KMS-11 (cell line): ENCODE results near the gene PM20D2.

ENCODE experiments used
- H2AFZ ChIP-seq: fragments of 200-600 bp; sonication (generic); 2 replicates; pipeline ENCODE4 v1.6.1; 2016; ENCODE audit warnings: antibody characterized with exemption, mixed run types, low read depth
- H3K27ac ChIP-seq: fragments of 200-600 bp; sonication (generic); 2 replicates; pipeline ENCODE4 v1.6.1; 2016; ENCODE audit warnings: mild to moderate bottlenecking, mixed run types
- H3K27me3 ChIP-seq: fragments of 200-600 bp; sonication (generic); 2 replicates; pipeline ENCODE4 v1.6.1; 2017; ENCODE audit warnings: mild to moderate bottlenecking, low read depth, mixed run types, moderate library complexity; ENCODE audit not compliant: insufficient read depth
- H3K36me3 ChIP-seq: fragments of 200-600 bp; sonication (generic); 2 replicates; pipeline ENCODE4 v1.6.1; 2017; ENCODE audit warnings: mild to moderate bottlenecking, mixed run types; ENCODE audit not compliant: insufficient read depth
- H3K4me1 ChIP-seq: fragments of 200-600 bp; sonication (generic); 2 replicates; pipeline ENCODE4 v1.6.1; 2016; ENCODE audit warnings: mild to moderate bottlenecking, low read depth, mixed run types; ENCODE audit not compliant: poor library complexity, severe bottlenecking
- H3K4me2 ChIP-seq: fragments of 200-600 bp; sonication (generic); 2 replicates; pipeline ENCODE4 v1.7.0; 2016; ENCODE audit warnings: mild to moderate bottlenecking, mixed run types
- H3K4me3 ChIP-seq: fragments of 200-600 bp; sonication (generic); IDR thresholded peaks from 2 replicates; pipeline ENCODE4 v1.6.1; 2017; ENCODE audit warnings: low read depth, low read length, mixed read lengths; ENCODE audit not compliant: insufficient read depth
- H3K79me2 ChIP-seq: fragments of 200-600 bp; sonication (generic); 2 replicates; pipeline ENCODE4 v1.6.1; 2016; ENCODE audit warnings: low read depth, mixed run types; ENCODE audit not compliant: insufficient read depth
- H3K9ac ChIP-seq: fragments of 200-600 bp; sonication (generic); 2 replicates; pipeline ENCODE4 v1.6.1; 2016; ENCODE audit warnings: mild to moderate bottlenecking, mixed run types
- H4K20me1 ChIP-seq: fragments of 200-600 bp; sonication (generic); 2 replicates; pipeline ENCODE4 v1.6.1; 2016; ENCODE audit warnings: mild to moderate bottlenecking, mixed run types; ENCODE audit not compliant: insufficient read depth
- CTCF ChIP-seq: fragments of 200-600 bp; sonication (generic); conservative IDR thresholded peaks from 2 replicates; pipeline ENCODE4 v1.6.1; 2017; ENCODE audit warnings: low read depth, mild to moderate bottlenecking, antibody characterized with exemption, low read length, moderate library complexity, mixed read lengths

The PM20D2 gene

GRCh38 chr6:89214197-89214596, 68.3 kb downstream of the PM20D2 start:
- Histone ChIP-seq H3K4me3 (no peak overlapping the region), H4K20me1 (no peaks in the 10 kb centered on the region), H3K4me2 (peak overlapping the region; percentile 92; the same call in 1 of the 2 replicates), H3K27ac (peak overlapping the region; percentile 63; the same call in 1 of the 2 replicates), H3K4me1 (peaks cover 52% of the 10 kb centered on the region), H3K36me3 (no peaks in the 10 kb centered on the region), H2AFZ (no peak overlapping the region), H3K79me2 (no peaks in the 10 kb centered on the region), H3K9ac (no peak overlapping the region), H3K27me3 (no peaks in the 10 kb centered on the region)
- no peak for TF ChIP-seq CTCF
